Measurements from ENCODE around the gene MCC. TPM values are rescaled to one million over a fixed set of nuclear protein-coding genes. Genes with fewer than 3 reads are reported as not detected.

Gene MCC
- total RNA-seq, 2 experiments from 2014 or later = 0.25 TPM; not detected in 1

- no TSS peak for BruUV-seq (replicated peaks)
- no peak overlapping the region for H3K4me3 ChIP-seq (ENCODE audit: low read depth, low read length, poor library complexity, severe bottlenecking)
- H3K36me3 ChIP-seq (ENCODE audit: insufficient read depth, low read length) = no peaks in the 10 kb centered on the region
- H2AFZ ChIP-seq (ENCODE audit: low read length) = no peak overlapping the region
- H3K79me2 ChIP-seq (ENCODE audit: insufficient read depth, low read depth, low read length) = no peaks in the 10 kb centered on the region
- ChIA-PET POLR2A (interaction anchor here (1.1 kb wide), 1 partner anchor 14 kb away, joined by 3 read pairs; no protein-coding TSS in a partner anchor), CTCF (ENCODE audit: unreplicated experiment) (no interaction called here)
- H3K9me2 ChIP-seq (ENCODE audit: insufficient read depth, low read length) = no peaks in the 10 kb centered on the region
- H3K27ac ChIP-seq (ENCODE audit: low read depth, low read length, poor library complexity, severe bottlenecking) = no peak overlapping the region
- TF ChIP-seq CTCF (conservative IDR thresholded peaks at IDR 0.05; ENCODE audit: low read length) (no peak), EZH2phosphoT487 (IDR thresholded peaks at IDR 0.05; ENCODE audit: borderline replicate concordance, low read depth, low read length) (no peak)
- no peaks in the 10 kb centered on the region for H4K20me1 ChIP-seq (ENCODE audit: insufficient read depth, low read length)
- intact Hi-C loops (cut with micrococcal nuclease; ENCODE audit: unreplicated experiment) = loop anchor here (1.0 kb wide), 1 partner anchor 47 kb away; no protein-coding TSS in a partner anchor
- H3K4me1 ChIP-seq (ENCODE audit: insufficient read depth, low read length, poor library complexity, severe bottlenecking) = no peaks in the 10 kb centered on the region
- no peak for DNase-seq (ENCODE audit: low spot score)
- H3K9me3 ChIP-seq (ENCODE audit: low read length) = no peaks in the 10 kb centered on the region
- H3K4me2 ChIP-seq (ENCODE audit: low read length) = no peak overlapping the region
Observed at GRCh38 chr5:113187906-113188305, 300.3 kb downstream of the MCC start.

- no TSS peak for BruUV-seq (replicated peaks)
- CTCF ChIA-PET (ENCODE audit: unreplicated experiment) = no interaction called here
- no peak for DNase-seq (ENCODE audit: low spot score)
- no peaks in the 10 kb centered on the region for H3K36me3 ChIP-seq (ENCODE audit: insufficient read depth, low read length)
- no peak overlapping the region for H3K4me2 ChIP-seq (ENCODE audit: low read length)
- no peaks in the 10 kb centered on the region for H3K4me1 ChIP-seq (ENCODE audit: insufficient read depth, low read length, poor library complexity, severe bottlenecking)
- H4K20me1 ChIP-seq (ENCODE audit: insufficient read depth, low read length) = no peaks in the 10 kb centered on the region
- H3K9me2 ChIP-seq (ENCODE audit: insufficient read depth, low read length) = no peaks in the 10 kb centered on the region
- POLR2A ChIA-PET = no interaction called here
- no peaks in the 10 kb centered on the region for H3K79me2 ChIP-seq (ENCODE audit: insufficient read depth, low read depth, low read length)
- no peak overlapping the region for H2AFZ ChIP-seq (ENCODE audit: low read length)
- no peak overlapping the region for H3K4me3 ChIP-seq (ENCODE audit: low read depth, low read length, poor library complexity, severe bottlenecking)
- TF ChIP-seq EZH2phosphoT487 (IDR thresholded peaks at IDR 0.05; ENCODE audit: borderline replicate concordance, low read depth, low read length) = no peak
- no peak for TF ChIP-seq CTCF (conservative IDR thresholded peaks at IDR 0.05; ENCODE audit: low read length)
- intact Hi-C loops (cut with micrococcal nuclease; ENCODE audit: unreplicated experiment) = no loop called here
- no peak overlapping the region for H3K27ac ChIP-seq (ENCODE audit: low read depth, low read length, poor library complexity, severe bottlenecking)
- H3K9me3 ChIP-seq (ENCODE audit: low read length) = no peaks in the 10 kb centered on the region
Observed at GRCh38 chr5:113186061-113186460, 302.2 kb downstream of the MCC start.

GRCh38 chr5:113183694-113184093 is 304.6 kb downstream of the MCC start:
- no peak overlapping the region for H3K4me3 ChIP-seq (ENCODE audit: low read depth, low read length, poor library complexity, severe bottlenecking)
- TF ChIP-seq EZH2phosphoT487 (IDR thresholded peaks at IDR 0.05; ENCODE audit: borderline replicate concordance, low read depth, low read length) = no peak
- no peaks in the 10 kb centered on the region for H4K20me1 ChIP-seq (ENCODE audit: insufficient read depth, low read length)
- intact Hi-C loops (cut with micrococcal nuclease; ENCODE audit: unreplicated experiment) = no loop called here
- no peaks in the 10 kb centered on the region for H3K9me2 ChIP-seq (ENCODE audit: insufficient read depth, low read length)
- H3K79me2 ChIP-seq (ENCODE audit: insufficient read depth, low read depth, low read length) = no peaks in the 10 kb centered on the region
- H3K27ac ChIP-seq (ENCODE audit: low read depth, low read length, poor library complexity, severe bottlenecking) = no peak overlapping the region
- H3K36me3 ChIP-seq (ENCODE audit: insufficient read depth, low read length) = no peaks in the 10 kb centered on the region
- no peaks in the 10 kb centered on the region for H3K4me1 ChIP-seq (ENCODE audit: insufficient read depth, low read length, poor library complexity, severe bottlenecking)
- H2AFZ ChIP-seq (ENCODE audit: low read length) = no peak overlapping the region
- no peak overlapping the region for H3K4me2 ChIP-seq (ENCODE audit: low read length)
- no TSS peak for BruUV-seq (replicated peaks)
- DNase-seq (ENCODE audit: low spot score) = no peak
- no peaks in the 10 kb centered on the region for H3K9me3 ChIP-seq (ENCODE audit: low read length)
- ChIA-PET CTCF (ENCODE audit: unreplicated experiment) (no interaction called here), POLR2A (interaction anchor here (0.6 to 1.2 kb wide), 5 partner anchors 10 to 845 kb away, joined by 3 to 5 read pairs (median 3); no protein-coding TSS in a partner anchor)
